NCI-H460 (cell line): Measurements from ENCODE around the gene C1orf141. TPM values are rescaled to one million over a fixed set of nuclear protein-coding genes. Genes with fewer than 3 reads are reported as not detected.
"Not testable (repeated sequence)": the region's sequence is repeated elsewhere in the genome, so short reads cannot be mapped to it uniquely, and the experiment has no call there.

Experiments used
- DNase-seq: peaks from one replicate; pipeline ENCODE4 v3.0.0-alpha.2; 2016; ENCODE audit warnings: low read depth; ENCODE audit errors: extremely low read depth
- polyA plus RNA-seq: library from polyadenylated mRNA; depleted of rRNA; stranded (reverse); fragments of >200 nt; gene quantifications from 2 replicates; pipeline ENCODE4 v1.2.3, GENCODE V29; 2014; cell fraction: nucleus; rRNA removed
- total RNA-seq: library from RNA; depleted of rRNA; stranded (reverse); fragments of >200 nt; shearing (Covaris generic); gene quantifications from 2 replicates; pipeline ENCODE4 v1.2.3, GENCODE V29; 2014; rRNA removed

C1orf141 gene
- not detected in 2 replicates for total RNA-seq
- polyA plus RNA-seq, result not detected in 2 replicates

DNA sequence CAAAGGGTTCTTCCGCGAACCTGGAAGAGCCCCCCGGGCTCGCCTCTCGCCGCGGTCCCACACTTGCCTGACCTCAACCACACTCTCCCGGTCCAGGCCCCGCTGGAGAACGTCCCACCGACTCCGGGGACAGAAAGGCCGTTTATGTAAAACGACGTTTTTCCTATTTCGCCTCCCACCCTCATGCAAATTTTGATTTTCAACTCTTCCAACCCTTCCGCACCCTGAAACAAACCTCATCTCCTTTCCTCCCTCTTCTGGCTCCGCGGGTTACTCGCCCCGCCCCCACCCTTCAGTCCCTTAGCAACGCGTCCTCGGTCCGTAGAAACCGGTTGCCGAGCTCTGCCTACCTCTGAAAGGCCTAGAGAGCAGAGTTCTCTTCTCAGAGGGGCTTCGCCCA is at the start of gene C1orf141:
Gene C1orf141, minus strand, starts transcription at position 276 of the 400 bp plus-strand sequence. CDS start 7,730 bp downstream, outside the sequence.
- no peak for DNase-seq

GRCh38 chr1:67175530-67176087 is 40.8 kb upstream of the C1orf141 start:
- no peak for DNase-seq

- no peak for DNase-seq
Measured at GRCh38 chr1:67174716-67175284, 40.0 kb upstream of the C1orf141 start.

DNA sequence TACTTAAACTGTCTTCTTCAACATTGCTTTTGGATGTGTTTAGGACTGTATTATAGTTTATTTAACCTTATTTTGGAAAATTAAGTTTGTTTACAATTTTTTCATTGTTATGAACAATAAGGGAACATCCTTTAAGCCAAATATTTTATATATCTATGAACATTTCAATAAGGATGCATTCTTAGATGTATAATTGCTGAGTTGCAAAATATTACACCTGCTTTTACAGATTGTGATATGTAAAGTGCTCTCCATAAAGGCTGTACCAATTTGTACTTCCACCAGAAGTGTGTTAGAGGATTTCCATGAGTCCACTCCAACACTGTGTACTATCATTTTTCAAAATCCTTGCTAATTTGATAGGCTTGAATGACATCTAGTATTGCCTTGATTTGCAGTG is 39.2 kb upstream of the C1orf141 start:
- DNase-seq, result no peak

GRCh38 chr1:67171978-67172377 is 37.2 kb upstream of the C1orf141 start:
- DNase-seq, result no peak

GRCh38 chr1:67171574-67171955 is 36.8 kb upstream of the C1orf141 start:
- no peak for DNase-seq

GRCh38 chr1:67170751-67171573 is 36.2 kb upstream of the C1orf141 start:
- DNase-seq, result no peak

DNA sequence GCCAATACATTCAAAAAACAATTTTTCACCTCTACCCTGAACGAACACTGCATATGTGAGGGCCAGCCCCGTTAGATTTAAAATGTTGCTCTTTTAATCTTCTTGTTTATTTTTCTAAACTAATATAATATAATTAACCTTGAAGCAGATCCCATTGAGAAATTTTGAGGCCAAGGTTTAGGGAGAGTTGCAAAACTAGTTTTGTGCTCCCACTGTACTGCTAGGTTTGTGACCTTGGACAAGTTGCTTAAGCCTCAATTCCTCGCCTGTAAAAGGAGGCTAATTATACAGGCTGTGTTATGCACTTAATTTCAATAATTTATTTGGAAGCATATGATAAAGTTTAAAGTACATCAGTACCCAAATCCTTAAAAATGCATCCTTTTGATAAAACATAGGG is 35.2 kb upstream of the C1orf141 start:
- no peak for DNase-seq

GRCh38 chr1:67169496-67169895 is 34.7 kb upstream of the C1orf141 start:
- no peak for DNase-seq

DNA sequence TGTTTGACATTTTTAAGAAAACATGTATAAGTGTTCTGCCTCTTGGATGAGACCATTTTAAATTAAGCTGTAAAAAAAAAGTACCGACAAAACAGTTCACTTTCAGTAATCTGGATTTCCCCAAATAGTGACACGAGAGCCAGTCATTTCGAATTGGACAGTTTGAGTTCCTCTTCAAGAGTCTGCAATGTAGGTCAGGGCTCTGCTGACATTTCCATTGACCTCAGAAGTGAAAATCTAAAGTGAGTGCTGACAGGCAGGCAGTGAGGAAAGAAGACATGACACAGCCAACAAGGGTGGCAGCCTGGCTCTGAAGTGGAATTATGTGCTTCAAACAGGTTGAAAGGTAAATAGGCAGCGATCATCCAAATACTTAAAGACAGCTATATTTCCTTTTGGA is 31.4 kb upstream of the C1orf141 start, which contains the start of gene IL23R:
Gene IL23R, plus strand, starts transcription at position 259 of the 400 bp plus-strand sequence. CDS start 1,667 bp downstream, outside the sequence.
- no peak for DNase-seq

DNA sequence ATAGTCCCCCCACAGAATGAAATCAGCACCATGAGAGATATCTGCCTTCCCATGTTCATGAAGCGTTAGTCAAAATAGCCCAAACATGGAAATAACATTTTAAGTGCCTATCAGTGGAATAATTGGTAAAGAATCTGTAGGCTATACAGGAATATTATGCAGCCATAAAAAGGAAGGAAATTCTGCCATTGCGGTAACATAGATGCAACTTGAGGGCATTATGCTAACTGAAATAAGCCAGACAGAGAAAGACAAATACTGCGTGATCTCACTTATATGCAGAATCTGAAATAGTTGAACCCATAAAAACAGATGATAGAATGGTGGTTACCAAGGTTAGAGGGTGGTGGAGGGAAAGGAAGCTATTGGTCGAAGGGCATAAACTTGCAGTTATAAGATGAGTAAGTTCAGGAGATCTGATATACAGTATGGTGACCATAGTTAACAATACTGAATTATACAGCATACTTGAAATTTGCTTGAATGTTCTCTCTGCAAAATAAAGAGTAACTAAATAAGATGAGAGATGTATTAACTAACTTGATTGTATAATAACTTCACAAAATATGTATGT is 30.8 kb upstream of the C1orf141 start:
- DNase-seq, result no peak

DNA sequence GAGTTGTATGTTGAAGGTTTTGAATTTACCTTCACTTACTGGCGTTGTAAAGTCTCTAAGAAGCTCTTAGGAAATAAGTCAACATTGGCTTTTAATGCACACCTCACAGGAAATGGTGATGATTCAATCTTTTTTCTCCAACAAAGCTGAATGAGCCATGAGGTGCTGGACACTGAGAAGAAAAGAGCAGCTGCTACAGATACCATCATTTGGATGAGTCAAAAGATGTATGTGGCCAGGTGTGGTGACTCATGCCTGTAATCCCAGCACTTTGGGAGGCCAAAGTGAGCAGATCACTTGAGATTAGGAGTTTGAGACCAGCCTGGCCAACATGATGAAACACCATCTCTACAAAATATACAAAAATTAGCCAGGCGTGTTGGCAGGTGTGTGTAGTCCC is 28.2 kb upstream of the C1orf141 start:
- DNase-seq, result no peak

DNA sequence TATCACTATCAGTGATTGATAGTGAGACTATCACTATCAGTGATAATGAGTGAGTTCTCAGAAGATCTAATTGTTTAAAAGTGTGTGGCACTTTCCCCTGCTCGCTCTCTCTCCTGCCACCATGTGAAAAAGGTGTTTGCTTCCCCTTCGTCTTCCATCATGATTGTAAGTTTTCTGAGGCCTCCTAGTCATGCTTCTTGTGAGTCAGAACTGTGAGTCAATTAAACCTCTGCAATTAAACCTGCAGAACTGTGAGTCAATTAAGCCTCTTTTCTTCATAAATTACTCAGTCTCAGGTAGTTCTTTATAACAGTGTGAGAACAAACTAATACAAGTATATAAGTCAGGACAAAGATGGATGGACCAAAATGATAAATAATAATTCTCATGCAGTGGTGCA is 24.5 kb upstream of the C1orf141 start:
- DNase-seq, result no peak

DNA sequence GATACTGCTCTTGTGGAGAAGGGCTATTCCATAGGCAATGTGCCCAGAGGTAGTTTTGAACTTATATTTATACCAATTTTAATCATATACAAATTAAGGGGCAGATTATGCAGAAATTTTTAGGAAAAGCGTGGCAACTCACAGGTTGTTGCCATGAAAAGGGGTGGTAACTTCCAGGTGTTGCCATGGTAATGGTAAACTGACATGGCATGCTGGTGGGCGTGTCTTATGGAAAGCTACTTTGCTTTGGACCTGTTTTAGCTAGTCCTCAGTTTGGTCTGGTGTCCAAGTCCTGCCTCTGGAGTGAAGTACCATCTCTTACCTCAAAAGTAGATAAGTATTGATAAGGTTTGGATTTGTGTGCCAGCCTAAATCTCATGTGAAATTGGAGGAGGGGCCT is 23.6 kb upstream of the C1orf141 start:
- no peak for DNase-seq

- no peak for DNase-seq
Measured at GRCh38 chr1:67150931-67151330, 16.2 kb upstream of the C1orf141 start.

- peak; percentile 63 for DNase-seq
Measured at GRCh38 chr1:67149179-67149770, 14.5 kb upstream of the C1orf141 start.

- DNase-seq, result no peak
Measured at GRCh38 chr1:67148516-67149178, 13.9 kb upstream of the C1orf141 start.

GRCh38 chr1:67147973-67148372 is 13.2 kb upstream of the C1orf141 start:
- not testable (repeated sequence) for DNase-seq

DNA sequence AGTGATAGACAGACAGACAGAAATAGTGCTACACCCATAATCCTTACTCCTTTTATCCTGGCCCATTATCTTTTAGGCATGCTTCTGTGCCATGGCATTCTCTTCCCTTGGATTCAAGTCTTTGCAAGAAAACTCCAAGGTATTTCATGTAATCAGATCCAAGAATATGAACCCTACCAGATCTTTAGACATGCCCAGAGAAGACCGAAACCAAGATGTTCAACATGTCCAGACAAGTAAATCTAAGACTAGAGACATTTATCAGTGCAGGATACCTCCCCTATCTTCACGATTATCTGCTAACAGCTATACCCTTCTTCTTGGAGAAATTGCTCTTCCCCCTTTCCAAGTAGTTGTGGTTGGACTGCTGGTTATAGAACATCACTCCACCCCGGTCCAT is 11.8 kb upstream of the C1orf141 start:
- no peak for DNase-seq

- DNase-seq, result no peak
Measured at GRCh38 chr1:67146101-67146500, 11.3 kb upstream of the C1orf141 start.
